GM19438 (cell line): ENCODE results near the gene CDH23.

ENCODE experiments used
- ATAC-seq: cut with Tn5 transposase; IDR thresholded peaks from one replicate; pipeline ENCODE4 v1.9.1; 2021; ENCODE audit warnings: low read depth; ENCODE audit not compliant: unreplicated experiment

The CDH23 gene

DNA sequence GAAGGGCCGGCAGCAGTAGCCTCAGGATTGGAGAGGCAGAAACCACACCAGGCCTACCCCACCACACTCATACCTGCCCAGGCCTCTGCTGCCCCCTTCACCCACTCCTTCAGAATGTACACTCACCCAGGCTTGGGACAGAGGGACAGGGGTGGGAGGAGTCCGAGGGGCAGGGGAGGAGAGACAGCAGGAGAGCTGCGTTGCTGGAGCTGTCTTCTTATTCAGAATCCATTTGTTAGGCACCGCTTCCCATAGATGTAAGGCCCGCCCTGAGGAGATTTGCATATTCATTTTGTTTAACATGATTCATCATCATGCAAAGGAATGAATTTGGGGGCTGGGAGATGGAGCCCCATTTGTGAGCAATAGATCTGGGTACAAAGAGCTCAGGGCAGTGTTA, 156.7 kb downstream of the CDH23 start:
- no peak for ATAC-seq

DNA sequence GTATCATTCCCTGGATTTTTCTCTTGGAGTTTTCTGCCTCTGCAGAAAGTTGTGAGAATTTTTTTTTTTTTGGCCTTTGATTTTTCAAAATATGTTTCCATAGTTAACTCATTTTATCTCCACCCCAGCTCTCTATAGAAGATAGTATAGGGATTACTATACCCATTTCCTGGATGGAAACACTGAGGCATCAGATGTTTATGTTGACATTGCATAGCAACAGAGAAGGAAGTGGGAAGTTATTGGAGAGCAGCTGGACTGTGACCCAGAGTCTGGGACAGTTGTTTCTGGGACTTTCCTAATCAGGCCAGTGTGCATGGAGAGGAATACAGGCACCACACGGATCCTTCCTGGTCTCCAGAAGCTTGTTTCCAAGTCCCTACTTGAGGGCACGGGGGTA, 158.0 kb downstream of the CDH23 start:
- ATAC-seq: no peak

DNA sequence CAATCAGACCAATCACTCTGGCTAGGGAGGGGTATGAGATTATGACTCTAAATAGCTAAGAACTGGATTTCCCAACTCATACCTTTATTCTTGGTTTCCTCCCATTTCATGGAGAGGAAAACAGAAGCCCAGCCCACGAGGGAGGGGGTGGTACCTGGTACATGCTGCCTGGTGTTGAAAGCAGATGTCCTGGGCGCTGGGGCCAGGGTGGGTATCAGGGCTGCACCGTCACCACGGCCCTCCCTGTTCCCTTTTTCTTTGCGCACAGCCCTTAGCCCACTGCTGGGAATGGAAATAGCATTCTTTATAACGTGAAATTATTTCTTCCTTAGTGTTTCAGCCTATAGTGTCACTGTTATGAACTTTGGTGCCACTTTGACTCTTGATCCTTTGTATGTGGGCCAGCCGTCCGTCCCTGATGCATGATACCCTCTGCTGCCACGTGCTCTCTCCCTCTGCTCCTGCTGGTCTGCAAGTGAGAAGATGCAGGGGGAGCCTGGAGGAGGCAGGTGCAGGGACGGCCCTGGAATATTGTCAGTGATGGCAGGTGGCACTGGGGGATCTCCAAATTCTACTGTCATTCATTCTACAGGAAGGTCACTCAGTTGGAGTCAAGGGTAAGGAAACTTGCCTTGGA, 158.5 kb downstream of the CDH23 start:
- ATAC-seq: no peak

DNA sequence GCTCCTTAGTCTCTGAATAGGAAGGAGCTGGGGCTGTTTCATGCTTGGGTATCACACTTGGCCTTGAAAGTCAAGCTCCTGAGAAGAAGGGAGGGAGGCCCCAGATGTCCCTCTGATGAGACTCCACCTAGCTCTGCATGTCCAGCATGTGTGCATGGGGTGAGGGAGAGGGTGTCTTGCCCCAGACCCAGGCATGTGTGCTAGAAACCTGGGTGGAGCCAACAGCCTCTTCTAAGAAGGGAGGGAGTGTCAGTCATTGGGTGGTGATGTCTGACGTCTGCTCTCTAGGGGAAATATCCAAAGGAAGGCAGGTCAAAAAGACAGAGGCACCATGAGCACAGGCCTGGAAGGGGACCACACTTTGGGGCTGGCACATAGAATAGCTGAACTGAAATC, 159.0 kb downstream of the CDH23 start:
- no peak for ATAC-seq

DNA sequence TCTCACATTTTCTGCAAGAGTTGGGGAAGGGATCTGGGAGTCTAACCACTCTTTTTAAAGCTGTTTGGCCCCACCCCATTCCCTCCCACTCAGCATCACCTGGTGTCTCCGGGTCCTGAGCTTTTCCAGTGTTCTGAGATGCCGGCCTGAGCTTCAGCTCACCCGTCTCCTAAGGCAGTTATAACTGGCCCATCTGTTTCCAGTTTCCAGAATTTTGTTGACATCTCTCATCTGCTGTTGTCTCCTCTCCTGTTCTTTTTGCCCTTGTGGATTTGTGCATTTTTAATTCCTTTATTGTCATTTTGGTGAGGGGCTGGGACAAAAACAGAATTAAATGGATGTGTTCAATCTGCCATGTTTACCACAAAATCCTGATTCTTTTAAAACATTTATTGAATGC, 162.3 kb downstream of the CDH23 start:
- no peak for ATAC-seq

DNA sequence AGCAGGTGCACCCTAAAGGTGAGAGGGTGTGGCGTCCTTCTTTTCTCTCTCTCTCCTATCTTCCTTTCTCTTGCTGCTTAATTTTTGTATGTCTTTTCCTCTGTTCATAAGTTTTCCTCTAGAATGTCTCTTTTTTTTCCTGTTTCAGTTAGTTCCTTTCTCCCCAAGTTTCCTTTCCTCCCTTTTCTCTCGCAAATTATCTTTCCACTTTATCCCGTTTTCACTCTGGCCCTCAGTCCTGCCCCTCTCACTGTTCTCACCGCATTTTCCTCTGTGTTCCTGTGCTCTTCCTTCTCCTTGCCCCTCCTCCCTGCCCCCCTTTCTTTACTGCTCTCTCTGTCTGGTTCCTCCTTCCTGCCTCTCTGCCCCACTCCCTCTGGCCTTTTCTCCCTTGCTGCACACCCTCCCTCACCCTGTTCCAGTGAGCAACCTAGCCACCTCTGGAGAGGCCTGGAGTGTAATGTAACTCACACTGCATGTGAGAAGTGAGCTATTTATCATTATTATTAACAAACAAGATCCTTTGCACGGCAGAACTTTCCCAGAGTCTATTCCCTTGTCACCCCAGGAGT, 164.4 kb downstream of the CDH23 start:
- ATAC-seq: no peak

DNA sequence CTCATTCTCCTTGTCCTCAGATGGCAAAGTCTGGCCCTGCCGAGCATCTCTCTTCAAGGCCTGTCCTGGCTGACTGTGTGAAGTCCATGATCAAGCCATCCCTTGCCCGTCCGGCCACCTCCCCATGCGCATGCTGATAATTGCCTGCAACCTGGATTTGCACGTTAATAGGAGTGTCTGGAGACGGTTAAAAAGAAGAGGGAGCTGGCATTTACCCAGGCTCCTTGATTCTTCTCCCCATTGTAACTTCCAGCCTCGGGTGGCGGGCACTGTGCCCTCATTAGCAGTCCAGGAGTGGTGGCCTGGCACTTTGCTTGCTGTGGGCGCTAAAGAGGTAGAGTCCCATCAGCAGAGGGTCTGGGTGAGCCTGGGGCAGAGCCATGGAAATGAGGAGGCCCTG, 165.5 kb downstream of the CDH23 start:
- ATAC-seq: no peak

DNA sequence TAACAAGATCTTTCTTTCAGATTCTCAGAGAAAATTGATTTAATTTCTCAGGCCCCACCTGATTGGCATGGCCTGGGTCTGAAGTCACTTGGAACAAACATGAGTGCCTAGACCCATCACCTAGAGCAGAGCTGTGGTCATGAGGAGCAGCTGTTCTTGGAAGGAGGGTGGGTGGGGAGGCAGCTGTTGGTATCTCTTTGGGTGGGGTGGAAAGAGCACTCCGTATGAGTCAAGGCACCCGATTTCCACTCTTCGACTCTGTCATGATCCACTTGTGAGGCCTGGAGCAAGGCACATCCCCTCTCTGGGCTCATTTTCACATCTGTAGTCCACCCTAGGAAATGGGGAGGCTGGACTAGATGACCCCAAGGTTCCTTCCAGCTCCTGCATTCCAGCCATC, 166.2 kb downstream of the CDH23 start:
- ATAC-seq: no peak

DNA sequence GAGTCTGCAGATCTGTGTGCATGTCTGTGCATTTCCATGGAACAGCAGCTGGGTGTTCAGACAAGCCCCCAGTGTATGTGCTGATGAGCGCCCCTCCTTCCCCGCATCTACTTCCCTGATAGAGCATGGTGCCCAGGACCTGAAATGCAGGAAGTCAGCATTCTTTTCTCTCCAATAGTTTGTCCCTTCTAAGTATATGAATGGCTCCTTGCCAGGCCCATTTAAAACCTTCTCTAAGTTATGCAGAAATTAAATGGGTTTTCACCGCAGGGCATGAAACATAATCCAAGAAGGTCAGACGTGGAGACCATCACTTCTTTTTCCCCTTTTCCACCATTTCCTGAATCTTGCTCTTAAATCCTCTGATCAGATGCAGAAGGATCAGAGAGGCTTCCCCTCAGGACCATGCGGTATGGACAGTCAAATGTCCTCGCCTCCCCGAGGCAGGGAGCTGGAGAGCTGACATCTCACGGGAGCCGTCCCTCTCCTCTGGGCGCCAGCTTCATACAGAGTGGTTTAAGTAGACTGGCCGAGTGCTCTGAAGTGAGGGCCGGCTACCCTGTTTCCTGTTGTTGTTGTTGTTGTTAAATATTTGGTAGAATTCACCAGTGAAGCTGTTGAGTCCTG, 167.6 kb downstream of the CDH23 start:
- ATAC-seq: no peak

DNA sequence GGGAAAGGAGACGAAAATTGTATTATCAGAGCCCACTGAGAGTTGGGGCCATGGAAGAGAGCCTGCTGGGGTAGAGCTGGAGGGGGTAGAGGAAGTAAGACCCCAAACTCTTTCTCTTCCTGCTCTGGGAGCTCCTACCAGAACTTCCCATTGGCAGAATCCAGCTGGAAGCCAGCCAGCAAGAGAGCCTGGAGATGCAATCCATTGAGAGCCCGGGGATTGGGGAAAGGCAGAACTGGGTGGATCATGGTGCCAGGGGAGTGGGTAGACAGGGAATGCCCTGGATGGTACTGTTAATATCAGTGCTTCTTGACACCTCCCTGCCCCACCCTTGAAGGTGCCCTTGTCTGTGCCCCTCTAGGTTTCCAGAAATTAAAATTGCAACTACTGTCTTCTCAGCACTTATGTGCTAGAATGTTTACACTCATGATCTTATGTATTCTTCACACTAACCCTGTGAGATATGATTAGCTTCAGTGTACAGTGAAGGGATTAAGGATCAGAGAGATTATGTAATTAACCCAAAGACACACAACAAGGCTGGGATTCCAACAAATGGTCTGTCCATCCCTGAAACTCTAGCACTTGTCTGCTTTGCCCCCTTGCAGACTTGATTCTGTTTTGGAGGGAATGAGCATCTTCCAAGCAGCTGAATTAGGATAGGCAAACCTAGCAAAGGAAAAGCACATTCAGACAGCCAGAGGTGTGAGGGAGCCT, 168.7 kb downstream of the CDH23 start:
- ATAC-seq: no peak

DNA sequence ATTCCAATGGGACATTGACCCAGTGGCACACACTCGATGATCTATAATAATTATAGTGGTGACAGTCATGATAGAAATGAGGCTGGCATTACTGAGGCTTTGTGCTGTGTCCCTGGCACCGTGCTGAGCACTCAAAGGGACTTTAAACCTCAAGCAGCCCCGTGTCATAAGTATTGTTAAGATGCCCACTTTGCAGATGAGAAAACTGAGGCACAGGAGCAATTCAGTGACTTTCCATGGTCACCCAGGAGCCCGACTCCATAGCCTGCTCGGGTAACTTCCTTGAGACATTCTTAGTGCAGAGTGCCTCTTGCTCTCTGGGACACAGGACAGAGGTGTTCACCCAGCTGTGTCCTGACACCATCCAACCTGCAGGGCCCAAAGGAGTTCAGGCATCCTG, 170.3 kb downstream of the CDH23 start:
- no peak for ATAC-seq

DNA sequence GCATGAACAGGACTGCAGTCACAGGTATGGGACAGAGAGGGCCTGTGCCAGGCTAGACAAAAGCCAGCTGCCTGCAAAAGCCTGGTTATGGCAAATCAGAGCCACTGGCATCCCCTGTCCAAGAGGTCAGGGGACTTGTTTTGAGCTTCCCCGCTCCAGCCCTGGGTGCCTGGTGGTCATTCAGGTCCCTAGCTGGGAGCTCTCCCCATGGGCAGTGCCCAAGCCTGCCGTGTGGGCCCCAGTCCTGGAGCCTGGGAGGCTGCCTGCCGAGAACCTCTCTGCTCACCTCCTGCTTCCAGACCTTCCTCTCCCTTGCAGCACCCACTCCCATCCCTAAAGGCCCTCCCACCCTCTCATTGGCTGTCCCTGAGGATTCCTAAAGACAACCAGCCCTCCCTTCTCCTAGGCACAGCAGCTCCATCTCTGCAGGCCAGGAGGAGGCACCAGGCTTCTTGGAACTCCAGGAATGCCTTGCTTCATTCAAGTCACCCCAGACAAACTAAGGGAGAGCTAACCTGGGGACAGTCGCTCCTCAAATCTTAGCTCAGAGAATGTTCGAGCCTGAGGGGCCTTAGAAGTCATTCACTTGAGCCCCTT, 172.3 kb downstream of the CDH23 start:
- ATAC-seq: no peak

DNA sequence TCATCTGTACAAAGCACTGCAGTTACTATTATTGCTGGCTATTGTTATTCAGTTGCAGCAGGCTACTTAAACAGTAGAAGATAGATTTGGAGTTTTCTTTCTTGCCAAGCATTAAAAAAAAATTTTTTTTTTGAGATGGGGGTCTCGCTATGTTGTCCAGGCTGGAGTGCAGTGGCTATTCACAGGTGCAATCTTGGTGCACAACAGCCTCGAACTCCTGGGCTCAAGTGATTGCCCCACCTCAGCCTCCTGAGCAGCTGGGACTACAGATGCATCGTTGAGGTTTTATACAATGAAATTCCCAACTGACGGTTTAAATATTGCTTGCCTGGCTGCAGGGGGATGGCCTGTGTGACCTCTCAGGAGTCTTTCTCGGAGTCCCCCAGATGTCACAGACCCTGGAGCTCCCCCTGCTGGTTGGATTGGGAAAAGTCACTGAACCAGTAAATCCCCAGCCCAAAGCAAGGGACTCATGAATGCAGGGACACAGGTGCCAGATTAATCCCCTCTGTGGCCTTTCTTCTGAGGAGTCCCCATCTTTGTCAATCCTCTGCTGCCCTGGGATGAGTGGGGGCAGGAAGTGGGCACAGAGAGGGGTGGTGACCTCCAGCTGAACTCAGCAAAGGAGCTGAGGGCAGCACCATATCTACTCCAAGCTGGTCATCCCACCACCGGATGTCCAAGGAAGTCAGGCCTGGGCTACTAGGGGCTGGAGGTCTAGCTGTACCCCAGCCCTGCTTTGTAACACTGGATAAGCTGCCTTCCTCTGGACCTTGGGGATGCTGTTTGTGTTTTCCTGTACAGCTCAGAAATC, 173.3 kb downstream of the CDH23 start:
- ATAC-seq: no peak

DNA sequence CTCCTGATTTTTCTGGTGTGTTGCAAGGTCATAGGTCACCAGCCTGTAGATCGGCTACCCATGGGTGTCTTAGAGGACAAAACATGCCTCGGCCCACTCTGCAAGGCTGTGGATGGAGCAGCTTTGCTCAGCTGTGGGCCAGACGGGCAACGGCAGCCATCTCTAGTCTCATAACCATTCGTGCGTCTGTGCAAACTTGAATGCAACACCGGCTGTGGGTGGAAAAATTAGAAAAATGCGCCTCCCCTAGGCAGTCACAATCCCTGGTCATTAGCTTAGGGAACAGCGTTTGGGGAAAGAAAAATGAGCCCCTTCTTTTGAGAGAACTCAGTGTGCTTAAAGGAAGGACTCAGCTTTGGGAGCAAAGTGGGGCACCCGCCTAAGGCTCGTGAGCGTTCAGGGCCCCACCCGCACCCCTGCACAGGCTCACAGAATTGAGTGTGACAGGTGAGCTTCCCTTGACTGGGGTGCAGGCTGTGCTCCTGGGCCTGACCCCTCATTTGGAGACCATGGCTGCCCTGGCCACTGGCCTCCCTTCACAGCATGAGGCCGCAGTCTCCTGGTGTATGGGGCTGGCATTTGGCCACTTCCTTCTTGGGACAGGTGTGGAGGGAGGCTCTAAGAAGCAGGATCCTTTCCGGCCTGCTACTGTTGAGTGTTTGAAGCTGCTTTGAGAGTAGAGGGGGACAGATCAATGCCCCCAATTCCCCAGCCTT, 174.9 kb downstream of the CDH23 start:
- no peak for ATAC-seq

DNA sequence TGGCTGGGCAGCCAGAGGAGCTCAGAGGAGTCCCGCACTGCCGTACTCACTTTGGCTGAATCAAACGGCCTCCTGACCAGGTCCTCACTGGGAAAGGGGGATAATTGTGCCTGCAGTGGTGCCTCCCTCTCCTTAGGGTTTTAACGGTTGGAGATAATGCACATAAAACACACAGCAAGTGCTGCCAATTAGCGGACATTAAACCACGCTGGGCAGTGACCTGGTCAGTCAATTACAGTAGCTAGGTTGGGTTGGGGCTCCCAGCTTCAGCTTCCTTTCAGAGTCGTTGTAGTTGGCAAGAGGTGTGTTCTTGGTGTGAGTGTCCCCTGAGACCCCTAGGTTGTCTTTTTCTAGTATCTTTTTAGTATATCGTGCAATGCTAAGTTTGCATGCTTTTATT, 176.2 kb downstream of the CDH23 start:
- no peak for ATAC-seq

DNA sequence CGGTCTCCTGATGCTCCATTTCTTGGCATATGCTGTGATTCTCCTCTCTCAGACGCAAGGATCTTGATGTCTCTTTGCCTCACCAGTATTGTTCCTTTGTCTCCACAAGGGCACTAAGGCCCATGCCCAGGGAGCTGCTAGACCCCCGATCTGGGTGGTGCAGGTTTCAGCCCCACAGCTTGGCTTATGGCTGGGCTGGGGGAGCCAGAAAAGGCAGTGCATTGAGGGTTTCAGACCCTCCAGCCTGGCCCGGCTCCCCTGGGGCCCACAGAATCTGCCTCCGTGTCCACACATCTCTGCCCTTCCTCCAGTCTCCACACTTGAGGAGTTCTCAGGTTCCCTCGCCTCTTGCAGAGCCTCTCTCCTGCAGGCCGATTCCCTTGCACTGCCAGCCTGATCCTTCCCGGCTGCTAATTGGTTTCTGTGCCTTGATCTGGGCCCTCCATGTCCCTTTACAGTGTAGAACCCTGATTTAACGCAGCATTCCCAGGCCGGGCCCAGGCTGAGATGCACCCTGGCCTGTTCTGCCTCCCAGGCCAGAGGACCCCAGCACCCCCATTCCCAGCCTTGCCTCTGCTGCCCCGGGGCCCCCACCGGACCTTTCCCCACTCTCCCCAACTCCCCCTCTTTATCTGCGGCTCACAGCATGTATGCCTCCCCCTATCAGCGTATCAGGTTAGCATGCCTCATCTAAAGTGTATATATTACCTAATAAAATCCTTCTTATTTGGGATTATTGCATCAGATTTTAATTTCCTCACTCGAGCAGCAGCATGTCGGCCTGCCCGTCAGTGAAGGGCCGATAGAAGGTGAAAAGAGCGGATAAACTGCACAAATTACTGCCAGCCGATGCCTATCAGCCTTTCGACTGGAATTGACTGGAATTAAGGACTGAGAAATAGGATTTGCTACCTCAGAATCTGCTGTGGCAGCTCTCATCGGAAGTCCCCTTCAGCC, 177.1 kb downstream of the CDH23 start:
- no peak for ATAC-seq

DNA sequence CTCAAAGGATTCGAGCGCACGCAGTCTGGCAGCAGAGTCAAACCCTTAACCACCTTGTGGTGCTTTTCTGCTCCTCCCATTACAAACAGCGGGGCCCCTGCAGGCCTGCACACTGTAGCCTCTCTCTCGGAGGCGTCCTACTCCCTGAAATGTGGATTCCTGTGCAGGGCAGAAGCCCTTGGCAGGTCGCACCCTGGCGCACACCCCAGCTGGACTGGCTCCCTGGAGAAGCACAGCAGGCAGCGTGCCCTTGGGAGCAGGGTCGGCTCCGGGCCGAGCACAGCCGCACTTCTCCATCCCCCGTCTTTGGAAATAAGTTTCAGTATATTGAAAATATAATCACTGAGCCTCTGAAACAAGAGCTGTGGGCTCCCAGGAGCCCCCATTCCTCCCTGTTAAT, 178.7 kb downstream of the CDH23 start:
- ATAC-seq: no peak

DNA sequence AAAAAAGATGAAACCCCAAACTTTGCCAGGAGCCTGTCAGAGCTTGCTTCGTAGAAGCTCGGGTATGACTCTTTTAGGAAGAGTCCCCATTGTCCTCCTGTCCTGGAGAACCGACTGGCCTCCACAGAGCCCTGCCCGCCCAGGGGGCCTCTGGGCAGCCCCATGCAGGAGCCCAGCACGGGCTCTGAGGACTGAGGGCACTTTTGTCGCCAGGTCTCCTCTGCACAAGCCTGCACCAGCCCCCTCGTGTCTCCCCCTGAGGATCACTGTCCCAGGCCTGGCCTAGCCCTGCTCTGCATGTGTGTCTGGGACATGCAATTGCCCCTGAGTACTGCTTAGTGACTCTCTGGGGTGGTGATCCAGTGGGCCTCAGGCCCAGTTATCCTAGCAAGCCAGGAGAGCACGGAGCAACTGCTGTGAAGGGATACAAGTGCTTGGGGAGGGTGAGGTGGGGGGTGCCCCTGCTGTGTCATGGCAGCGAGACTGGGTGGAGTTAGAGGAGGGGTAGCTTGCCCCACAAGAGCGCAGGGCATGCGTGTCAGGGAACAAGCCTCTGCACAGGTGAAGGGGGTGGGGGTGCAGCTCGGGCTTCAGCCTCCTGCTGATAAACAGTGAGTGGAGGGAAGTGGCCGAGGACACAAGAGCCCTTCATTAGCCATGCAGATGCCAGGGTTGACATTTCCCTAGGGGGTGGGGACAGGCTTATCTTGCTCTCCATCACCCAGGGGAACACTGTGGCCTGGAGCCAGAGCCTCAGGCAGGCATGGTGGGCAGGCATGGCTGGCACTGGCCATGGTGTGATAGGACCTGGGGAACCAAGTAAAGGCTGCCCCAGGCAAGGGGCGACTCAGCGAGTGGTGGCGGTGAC, 179.4 kb downstream of the CDH23 start:
- no peak for ATAC-seq
